ENCODE results near the gene PGP. TPM values are rescaled to one million over a fixed set of nuclear protein-coding genes. Genes with fewer than 3 reads are reported as not detected.

The PGP gene
- total RNA-seq, 2 donors from 2014 or later: 31.0 to 32.0 TPM

DNA sequence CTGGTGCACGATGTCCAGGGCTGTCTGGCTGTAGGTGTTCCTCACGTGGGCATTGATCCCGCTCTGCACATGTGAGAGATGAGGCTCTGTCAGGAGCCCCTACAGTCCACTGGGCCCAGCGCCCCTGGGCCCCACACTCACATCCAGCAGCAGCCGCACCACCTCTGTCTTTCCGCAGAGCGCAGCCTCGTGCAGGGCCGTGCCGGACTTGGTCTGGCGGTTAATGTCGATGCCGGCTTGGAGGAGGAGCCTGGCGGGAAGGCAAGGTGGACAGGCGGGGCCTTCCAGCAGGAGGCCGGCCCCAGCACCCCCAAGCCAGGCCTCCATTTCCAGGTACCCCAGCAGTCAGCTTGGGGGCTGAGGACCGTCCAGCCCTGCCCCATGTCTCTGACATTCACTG is 27.4 kb downstream of the PGP start:
- no peak overlapping the region for H3K27ac Mint-ChIP-seq
- TF ChIP-seq CTCF (conservative IDR thresholded peaks at IDR 0.05): no peak
- DNase-seq: no peak
- no peaks in the 10 kb centered on the region for H3K27me3 Mint-ChIP-seq (ENCODE audit: insufficient read depth)
- no peaks in the 10 kb centered on the region for H3K9me3 Mint-ChIP-seq
- whole genome bisulfite sequencing, 2 experiments (ENCODE audit: insufficient coverage in 1 of 2, insufficient read length in 1 of 2): 90 to 92% methylated on average over 6 to 17 of the region's 17 CpGs
- no peaks in the 10 kb centered on the region for H3K36me3 Mint-ChIP-seq (ENCODE audit: low read depth)
- Histone ChIP-seq H3K9me3 (ENCODE audit: control insufficient read depth, low read length) (no peaks in the 10 kb centered on the region), H3K4me3 (ENCODE audit: low read length) (no peak overlapping the region), H3K27ac (ENCODE audit: low read depth, low read length) (no peak overlapping the region), H3K27me3 (ENCODE audit: control insufficient read depth, insufficient read depth, low read length, poor library complexity, severe bottlenecking) (no peaks in the 10 kb centered on the region), H3K9ac (ENCODE audit: extremely low read depth, low read length, poor library complexity, severe bottlenecking) (no peak overlapping the region), H3K4me1 (ENCODE audit: control insufficient read depth, insufficient read depth, low read length) (no peaks in the 10 kb centered on the region), H3K36me3 (ENCODE audit: control insufficient read depth, insufficient read depth, low read length) (no peaks in the 10 kb centered on the region)
- H3K4me1 Mint-ChIP-seq: no peaks in the 10 kb centered on the region
- H3K4me3 Mint-ChIP-seq: no peak overlapping the region

- 81 to 96% methylated on average over 10 to 20 of the region's 20 CpGs for WGBS, 2 experiments (ENCODE audit: insufficient coverage in 1 of 2, insufficient read length in 1 of 2)
- no peaks in the 10 kb centered on the region for H3K27me3 ChIP-seq (ENCODE audit: control insufficient read depth, insufficient read depth, low read length, poor library complexity, severe bottlenecking)
- Mint-ChIP-seq H3K27me3 (ENCODE audit: insufficient read depth) (no peaks in the 10 kb centered on the region), H3K4me1 (no peaks in the 10 kb centered on the region), H3K27ac (no peak overlapping the region), H3K36me3 (ENCODE audit: low read depth) (no peaks in the 10 kb centered on the region), H3K9me3 (no peaks in the 10 kb centered on the region), H3K4me3 (no peak overlapping the region)
- H3K9me3 ChIP-seq (ENCODE audit: control insufficient read depth, low read length): no peaks in the 10 kb centered on the region
- H3K9ac ChIP-seq (ENCODE audit: extremely low read depth, low read length, poor library complexity, severe bottlenecking): no peak overlapping the region
- H3K4me1 ChIP-seq (ENCODE audit: control insufficient read depth, insufficient read depth, low read length): no peaks in the 10 kb centered on the region
- no peak overlapping the region for H3K4me3 ChIP-seq (ENCODE audit: low read length)
- no peaks in the 10 kb centered on the region for H3K36me3 ChIP-seq (ENCODE audit: control insufficient read depth, insufficient read depth, low read length)
- H3K27ac ChIP-seq (ENCODE audit: low read depth, low read length): no peak overlapping the region
- no peak for DNase-seq
- TF ChIP-seq CTCF (conservative IDR thresholded peaks at IDR 0.05): no peak
Measured at GRCh38 chr16:2186505-2186904, 28.1 kb downstream of the PGP start.

- H3K4me3 ChIP-seq (ENCODE audit: low read length): no peak overlapping the region
- no peaks in the 10 kb centered on the region for H3K9me3 ChIP-seq (ENCODE audit: control insufficient read depth, low read length)
- H3K27me3 ChIP-seq (ENCODE audit: control insufficient read depth, insufficient read depth, low read length, poor library complexity, severe bottlenecking): no peaks in the 10 kb centered on the region
- WGBS, 2 experiments (ENCODE audit: insufficient coverage in 1 of 2, insufficient read length in 1 of 2): 88 to 93% methylated on average over 7 to 13 of the region's 13 CpGs
- no peak for DNase-seq
- no peaks in the 10 kb centered on the region for H3K36me3 Mint-ChIP-seq (ENCODE audit: low read depth)
- no peaks in the 10 kb centered on the region for H3K4me1 Mint-ChIP-seq
- no peaks in the 10 kb centered on the region for H3K27me3 Mint-ChIP-seq (ENCODE audit: insufficient read depth)
- TF ChIP-seq CTCF (conservative IDR thresholded peaks at IDR 0.05): no peak
- H3K27ac ChIP-seq (ENCODE audit: low read depth, low read length): no peak overlapping the region
- H3K27ac Mint-ChIP-seq: no peak overlapping the region
- no peak overlapping the region for H3K4me3 Mint-ChIP-seq
- no peak overlapping the region for H3K9ac ChIP-seq (ENCODE audit: extremely low read depth, low read length, poor library complexity, severe bottlenecking)
- H3K4me1 ChIP-seq (ENCODE audit: control insufficient read depth, insufficient read depth, low read length): no peaks in the 10 kb centered on the region
- no peaks in the 10 kb centered on the region for H3K9me3 Mint-ChIP-seq
- no peaks in the 10 kb centered on the region for H3K36me3 ChIP-seq (ENCODE audit: control insufficient read depth, insufficient read depth, low read length)
Measured at GRCh38 chr16:2186064-2186463, 28.6 kb downstream of the PGP start.
